GM10248 (cell line): ENCODE results near the gene NUMB.

Experiments
- CTCF ChIA-PET: fragments of 300-600 bp; sonication (Branson Sonifier 250); formaldehyde crosslinking; extraction: SDS; loops from one replicate; lab custom pipeline; 2021; ENCODE audit warnings: antibody characterized with exemption; lab: Yijun Ruan, JAX
- POLR2A ChIA-PET: fragments of 350-650 bp; sonication (Branson Sonifier 250); formaldehyde crosslinking; extraction: SDS; loops from one replicate; lab custom pipeline; 2020; ENCODE audit warnings: antibody characterized with exemption; lab: Yijun Ruan, JAX
- DNase-seq: peaks from one replicate; pipeline ENCODE4 v3.0.0; 2012; ENCODE audit errors: extremely low spot score
- CTCF ChIP-seq: IDR thresholded peaks from 2 replicates; pipeline ENCODE4 v1.5.1; 2012; ENCODE audit warnings: mild to moderate bottlenecking, low read depth; ENCODE audit errors: extremely low read depth, missing control alignments, control extremely low read depth

NUMB gene

GRCh38 chr14:73258076-73258475 is 200.3 kb downstream of the NUMB start:
- no peak for DNase-seq

GRCh38 chr14:73255693-73256225 is 202.6 kb downstream of the NUMB start:
- DNase-seq, result no peak
- POLR2A ChIA-PET, result interaction anchor here (0.6 kb wide), 1 partner anchor 11 kb away, joined by 3 read pairs; no protein-coding TSS in a partner anchor
- TF ChIP-seq CTCF, result no peak
- CTCF ChIA-PET, result interaction anchor here (1.0 to 1.3 kb wide), 3 partner anchors 18 to 216 kb away, joined by 3 to 5 read pairs (median 4); no protein-coding TSS in a partner anchor

More at GRCh38 chr14:73258076-73258475, 200.3 kb downstream of the NUMB start:
- POLR2A ChIA-PET, result no interaction called here
- TF ChIP-seq CTCF, result no peak
- CTCF ChIA-PET, result interaction anchor here (1.6 kb wide), 1 partner anchor 9 kb away, joined by 3 read pairs; no protein-coding TSS in a partner anchor

GRCh38 chr14:73255005-73255400 is 203.3 kb downstream of the NUMB start:
- TF ChIP-seq CTCF, result no peak
- POLR2A ChIA-PET, result interaction anchor here (0.6 kb wide), 1 partner anchor 10 kb away, joined by 3 read pairs; no protein-coding TSS in a partner anchor
- no peak for DNase-seq
- CTCF ChIA-PET, result interaction anchor here (1.1 kb wide), 1 partner anchor 19 kb away, joined by 4 read pairs; no protein-coding TSS in a partner anchor

- ChIA-PET POLR2A (no interaction called here), CTCF (interaction anchor here (1.0 to 1.1 kb wide), 2 partner anchors 10 to 19 kb away, joined by 4 read pairs; no protein-coding TSS in a partner anchor)
- DNase-seq, result no peak
- TF ChIP-seq CTCF, result no peak
Observed at GRCh38 chr14:73254247-73255004, 203.9 kb downstream of the NUMB start.

- no peak for TF ChIP-seq CTCF
- DNase-seq, result no peak
- POLR2A ChIA-PET, result no interaction called here
- CTCF ChIA-PET, result interaction anchor here (1.0 kb wide), 1 partner anchor 10 kb away, joined by 4 read pairs; no protein-coding TSS in a partner anchor
Observed at GRCh38 chr14:73253721-73254120, 204.6 kb downstream of the NUMB start.

GRCh38 chr14:73253323-73253610 is 205.1 kb downstream of the NUMB start:
- DNase-seq, result no peak
- CTCF ChIA-PET, result no interaction called here

More at GRCh38 chr14:73253323-73253610, 205.1 kb downstream of the NUMB start:
- POLR2A ChIA-PET, result no interaction called here
- TF ChIP-seq CTCF, result no peak
